Upper lobe of left lung (tissue), 4 donors: ENCODE data around the gene YKT6.

Experiments used
- CTCF ChIP-seq, 6 experiments: fragments of 450-650 bp in 4 of 6; fragments of 200-600 bp in 2 of 6; sonication (generic) in 2 of 6; IDR thresholded peaks; one replicate each; pipeline ENCODE4 v1.5.1; 2016 to 2019; ENCODE audit warnings: antibody characterized with exemption in 6 of 6
- EP300 ChIP-seq, 4 donors: sonication (generic); formaldehyde crosslinking; IDR thresholded peaks; one replicate each; pipeline ENCODE4 v1.5.1; 2017; ENCODE audit warnings: antibody characterized with exemption in 4 of 4, control low read depth in 2 of 4
- POLR2A ChIP-seq, 4 donors: fragments of 450-650 bp; IDR thresholded peaks; one replicate each; pipeline ENCODE4 v1.5.1; 2016 to 2017; ENCODE audit warnings: antibody characterized with exemption in 4 of 4, mild to moderate bottlenecking in 2 of 4

- no peak for TF ChIP-seq CTCF (IDR thresholded peaks at IDR 0.05)
- TF ChIP-seq EP300 (IDR thresholded peaks at IDR 0.05), result no peak
- TF ChIP-seq POLR2A (IDR thresholded peaks at IDR 0.05), result no peak
Observed at GRCh38 chr7:44183386-44183785, 17.4 kb upstream of the YKT6 start.
